Right lobe of liver (tissue), 4 donors: ENCODE measurements around the gene SYNRG.

Experiments
- POLR2A ChIP-seq: fragments of 450-650 bp; IDR thresholded peaks from one replicate; pipeline ENCODE4 v1.6.1; 2017; ENCODE audit warnings: antibody characterized with exemption, mild to moderate bottlenecking
- TF ChIP-seq, protein P1 (sequence below), 4 donors: fragments of 200-600 bp in 3 of 4; fragments of 450-650 bp in 1 of 4; IDR thresholded peaks; one replicate each; pipeline versions ENCODE4 v1.5.1 to v1.8.0; 2016 to 2022; ENCODE audit warnings: antibody characterized with exemption in 4 of 4, mild to moderate bottlenecking in 2 of 4
- donor health status: DM: no; HTN: no; CAD: no.
- donor health status: DM: no; HTN: no; CAD: no.
- donor health status: DM: no; HTN: yes; CAD: no.

DNA sequence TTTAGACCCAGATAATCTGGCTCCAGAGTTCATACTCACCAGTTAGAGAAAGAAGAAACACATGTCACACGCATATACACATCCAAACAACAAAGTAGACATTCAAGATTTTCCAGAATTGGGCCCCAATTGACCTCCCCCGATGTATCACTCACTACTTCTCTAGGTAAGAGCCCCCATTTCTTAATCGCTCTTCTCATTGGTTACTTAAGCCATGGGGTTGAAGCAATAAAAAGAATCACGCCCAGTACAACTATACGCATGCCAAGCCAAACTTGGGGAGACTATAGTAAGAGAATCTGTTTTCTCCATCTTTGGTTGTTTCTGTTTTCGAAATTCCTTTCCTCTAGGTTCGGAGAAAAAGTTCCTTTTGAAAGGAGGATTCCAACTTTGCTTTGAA is 33.5 kb upstream of the SYNRG start:
- TF ChIP-seq, protein P1, sequence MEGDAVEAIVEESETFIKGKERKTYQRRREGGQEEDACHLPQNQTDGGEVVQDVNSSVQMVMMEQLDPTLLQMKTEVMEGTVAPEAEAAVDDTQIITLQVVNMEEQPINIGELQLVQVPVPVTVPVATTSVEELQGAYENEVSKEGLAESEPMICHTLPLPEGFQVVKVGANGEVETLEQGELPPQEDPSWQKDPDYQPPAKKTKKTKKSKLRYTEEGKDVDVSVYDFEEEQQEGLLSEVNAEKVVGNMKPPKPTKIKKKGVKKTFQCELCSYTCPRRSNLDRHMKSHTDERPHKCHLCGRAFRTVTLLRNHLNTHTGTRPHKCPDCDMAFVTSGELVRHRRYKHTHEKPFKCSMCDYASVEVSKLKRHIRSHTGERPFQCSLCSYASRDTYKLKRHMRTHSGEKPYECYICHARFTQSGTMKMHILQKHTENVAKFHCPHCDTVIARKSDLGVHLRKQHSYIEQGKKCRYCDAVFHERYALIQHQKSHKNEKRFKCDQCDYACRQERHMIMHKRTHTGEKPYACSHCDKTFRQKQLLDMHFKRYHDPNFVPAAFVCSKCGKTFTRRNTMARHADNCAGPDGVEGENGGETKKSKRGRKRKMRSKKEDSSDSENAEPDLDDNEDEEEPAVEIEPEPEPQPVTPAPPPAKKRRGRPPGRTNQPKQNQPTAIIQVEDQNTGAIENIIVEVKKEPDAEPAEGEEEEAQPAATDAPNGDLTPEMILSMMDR (IDR thresholded peaks at IDR 0.05): no peak
- TF ChIP-seq POLR2A: no peak
